ENCODE results near the gene TARS3.

TARS3 gene

GRCh38 chr15:101702077-101702476, 22.2 kb downstream of the TARS3 start:
- no peaks in the 10 kb centered on the region for H3K9me3 ChIP-seq (ENCODE audit: control insufficient read depth in 2 of 2, low read length in 2 of 2)
- no peak overlapping the region for H3K4me3 ChIP-seq (ENCODE audit: low read length in 2 of 2)
- H3K4me1 ChIP-seq (ENCODE audit: control insufficient read depth, insufficient read depth, low read length) = no peaks in the 10 kb centered on the region
- H3K9ac ChIP-seq (ENCODE audit: low read length in 2 of 2) = no peak overlapping the region
- peaks cover 45 to 48% of the 10 kb centered on the region in 2 donors for H3K36me3 ChIP-seq (ENCODE audit: control insufficient read depth in 2 of 2, insufficient read depth in 2 of 2, low read length in 2 of 2)
- H3K27ac ChIP-seq (ENCODE audit: low read length) = no peak overlapping the region
- H3K27me3 ChIP-seq (ENCODE audit: control insufficient read depth in 1 of 2, insufficient read depth in 2 of 2, low read length in 2 of 2) = no peaks in the 10 kb centered on the region

GRCh38 chr15:101698314-101698713, 26.0 kb downstream of the TARS3 start:
- Histone ChIP-seq H3K9me3 (ENCODE audit: control insufficient read depth in 2 of 2, low read length in 2 of 2) (no peaks in the 10 kb centered on the region), H3K4me3 (ENCODE audit: low read length in 2 of 2) (no peak overlapping the region), H3K4me1 (ENCODE audit: control insufficient read depth, insufficient read depth, low read length) (no peaks in the 10 kb centered on the region), H3K27me3 (ENCODE audit: control insufficient read depth in 1 of 2, insufficient read depth in 2 of 2, low read length in 2 of 2) (no peaks in the 10 kb centered on the region), H3K9ac (ENCODE audit: low read length in 2 of 2) (no peak overlapping the region), H3K36me3 (ENCODE audit: control insufficient read depth in 2 of 2, insufficient read depth in 2 of 2, low read length in 2 of 2) (peaks cover 54 to 55% of the 10 kb centered on the region in 2 donors), H3K27ac (ENCODE audit: low read length) (no peak overlapping the region)

- no peak overlapping the region for H3K4me3 ChIP-seq (ENCODE audit: low read length in 2 of 2)
- H3K9me3 ChIP-seq (ENCODE audit: control insufficient read depth in 2 of 2, low read length in 2 of 2) = no peaks in the 10 kb centered on the region
- no peak overlapping the region for H3K9ac ChIP-seq (ENCODE audit: low read length in 2 of 2)
- H3K36me3 ChIP-seq (ENCODE audit: control insufficient read depth in 2 of 2, insufficient read depth in 2 of 2, low read length in 2 of 2) = peaks cover 53 to 54% of the 10 kb centered on the region in 2 donors
- H3K4me1 ChIP-seq (ENCODE audit: control insufficient read depth, insufficient read depth, low read length) = no peaks in the 10 kb centered on the region
- no peaks in the 10 kb centered on the region for H3K27me3 ChIP-seq (ENCODE audit: control insufficient read depth in 1 of 2, insufficient read depth in 2 of 2, low read length in 2 of 2)
- no peak overlapping the region for H3K27ac ChIP-seq (ENCODE audit: low read length)
Observed at GRCh38 chr15:101697488-101697887, 26.8 kb downstream of the TARS3 start.

- peaks cover 48 to 51% of the 10 kb centered on the region in 2 donors for H3K36me3 ChIP-seq (ENCODE audit: control insufficient read depth in 2 of 2, insufficient read depth in 2 of 2, low read length in 2 of 2)
- H3K27me3 ChIP-seq (ENCODE audit: control insufficient read depth in 1 of 2, insufficient read depth in 2 of 2, low read length in 2 of 2) = no peaks in the 10 kb centered on the region
- H3K4me1 ChIP-seq (ENCODE audit: control insufficient read depth, insufficient read depth, low read length) = no peaks in the 10 kb centered on the region
- no peak overlapping the region for H3K9ac ChIP-seq (ENCODE audit: low read length in 2 of 2)
- H3K9me3 ChIP-seq (ENCODE audit: control insufficient read depth in 2 of 2, low read length in 2 of 2) = no peaks in the 10 kb centered on the region
- no peak overlapping the region for H3K27ac ChIP-seq (ENCODE audit: low read length)
- no peak overlapping the region for H3K4me3 ChIP-seq (ENCODE audit: low read length in 2 of 2)
Observed at GRCh38 chr15:101696829-101697228, 27.4 kb downstream of the TARS3 start.

GRCh38 chr15:101694261-101694660, 30.0 kb downstream of the TARS3 start:
- no peak overlapping the region for H3K27ac ChIP-seq (ENCODE audit: low read length)
- H3K36me3 ChIP-seq (ENCODE audit: control insufficient read depth in 2 of 2, insufficient read depth in 2 of 2, low read length in 2 of 2) = peaks cover 29 to 41% of the 10 kb centered on the region in 2 donors
- H3K4me1 ChIP-seq (ENCODE audit: control insufficient read depth, insufficient read depth, low read length) = no peaks in the 10 kb centered on the region
- no peak overlapping the region for H3K4me3 ChIP-seq (ENCODE audit: low read length in 2 of 2)
- no peaks in the 10 kb centered on the region for H3K9me3 ChIP-seq (ENCODE audit: control insufficient read depth in 2 of 2, low read length in 2 of 2)
- no peaks in the 10 kb centered on the region for H3K27me3 ChIP-seq (ENCODE audit: control insufficient read depth in 1 of 2, insufficient read depth in 2 of 2, low read length in 2 of 2)
- no peak overlapping the region for H3K9ac ChIP-seq (ENCODE audit: low read length in 2 of 2)

- no peaks in the 10 kb centered on the region for H3K4me1 ChIP-seq (ENCODE audit: control insufficient read depth, insufficient read depth, low read length)
- peaks cover 21 to 32% of the 10 kb centered on the region in 2 donors for H3K36me3 ChIP-seq (ENCODE audit: control insufficient read depth in 2 of 2, insufficient read depth in 2 of 2, low read length in 2 of 2)
- no peak overlapping the region for H3K27ac ChIP-seq (ENCODE audit: low read length)
- no peak overlapping the region for H3K4me3 ChIP-seq (ENCODE audit: low read length in 2 of 2)
- H3K9ac ChIP-seq (ENCODE audit: low read length in 2 of 2) = no peak overlapping the region
- no peaks in the 10 kb centered on the region for H3K27me3 ChIP-seq (ENCODE audit: control insufficient read depth in 1 of 2, insufficient read depth in 2 of 2, low read length in 2 of 2)
- no peaks in the 10 kb centered on the region for H3K9me3 ChIP-seq (ENCODE audit: control insufficient read depth in 2 of 2, low read length in 2 of 2)
Observed at GRCh38 chr15:101692801-101693598, 31.3 kb downstream of the TARS3 start.

GRCh38 chr15:101689901-101690300, 34.4 kb downstream of the TARS3 start:
- Histone ChIP-seq H3K9ac (ENCODE audit: low read length in 2 of 2) (no peak overlapping the region), H3K27me3 (ENCODE audit: control insufficient read depth in 1 of 2, insufficient read depth in 2 of 2, low read length in 2 of 2) (no peaks in the 10 kb centered on the region), H3K27ac (ENCODE audit: low read length) (no peak overlapping the region), H3K36me3 (ENCODE audit: control insufficient read depth in 2 of 2, insufficient read depth in 2 of 2, low read length in 2 of 2) (peaks cover 10 to 13% of the 10 kb centered on the region in 2 donors), H3K9me3 (ENCODE audit: control insufficient read depth in 2 of 2, low read length in 2 of 2) (no peaks in the 10 kb centered on the region), H3K4me3 (ENCODE audit: low read length in 2 of 2) (no peak overlapping the region), H3K4me1 (ENCODE audit: control insufficient read depth, insufficient read depth, low read length) (no peaks in the 10 kb centered on the region)

- Histone ChIP-seq H3K4me3 (ENCODE audit: low read length in 2 of 2) (no peak overlapping the region), H3K27me3 (ENCODE audit: control insufficient read depth in 1 of 2, insufficient read depth in 2 of 2, low read length in 2 of 2) (no peaks in the 10 kb centered on the region), H3K9ac (ENCODE audit: low read length in 2 of 2) (no peak overlapping the region), H3K4me1 (ENCODE audit: control insufficient read depth, insufficient read depth, low read length) (no peaks in the 10 kb centered on the region), H3K9me3 (ENCODE audit: control insufficient read depth in 2 of 2, low read length in 2 of 2) (no peaks in the 10 kb centered on the region), H3K36me3 (ENCODE audit: control insufficient read depth in 2 of 2, insufficient read depth in 2 of 2, low read length in 2 of 2) (peaks cover 4 to 8% of the 10 kb centered on the region in 2 donors), H3K27ac (ENCODE audit: low read length) (no peak overlapping the region)
Observed at GRCh38 chr15:101686718-101687117, 37.6 kb downstream of the TARS3 start.

- Histone ChIP-seq H3K4me1 (ENCODE audit: control insufficient read depth, insufficient read depth, low read length) (no peaks in the 10 kb centered on the region), H3K9me3 (ENCODE audit: control insufficient read depth in 2 of 2, low read length in 2 of 2) (no peaks in the 10 kb centered on the region), H3K36me3 (ENCODE audit: control insufficient read depth in 2 of 2, insufficient read depth in 2 of 2, low read length in 2 of 2) (peaks cover 4 to 16% of the 10 kb centered on the region in 2 donors), H3K4me3 (ENCODE audit: low read length in 2 of 2) (no peak overlapping the region), H3K9ac (ENCODE audit: low read length in 2 of 2) (no peak overlapping the region), H3K27ac (ENCODE audit: low read length) (no peak overlapping the region), H3K27me3 (ENCODE audit: control insufficient read depth in 1 of 2, insufficient read depth in 2 of 2, low read length in 2 of 2) (no peaks in the 10 kb centered on the region)
Observed at GRCh38 chr15:101684877-101685276, 39.4 kb downstream of the TARS3 start.

GRCh38 chr15:101684384-101684783, 39.9 kb downstream of the TARS3 start:
- Histone ChIP-seq H3K27ac (ENCODE audit: low read length) (no peak overlapping the region), H3K27me3 (ENCODE audit: control insufficient read depth in 1 of 2, insufficient read depth in 2 of 2, low read length in 2 of 2) (no peaks in the 10 kb centered on the region), H3K4me3 (ENCODE audit: low read length in 2 of 2) (no peak overlapping the region), H3K9ac (ENCODE audit: low read length in 2 of 2) (no peak overlapping the region), H3K36me3 (ENCODE audit: control insufficient read depth in 2 of 2, insufficient read depth in 2 of 2, low read length in 2 of 2) (peaks cover 4 to 20% of the 10 kb centered on the region in 2 donors), H3K4me1 (ENCODE audit: control insufficient read depth, insufficient read depth, low read length) (no peaks in the 10 kb centered on the region), H3K9me3 (ENCODE audit: control insufficient read depth in 2 of 2, low read length in 2 of 2) (no peaks in the 10 kb centered on the region)

- Histone ChIP-seq H3K9me3 (ENCODE audit: control insufficient read depth in 2 of 2, low read length in 2 of 2) (no peaks in the 10 kb centered on the region), H3K4me3 (ENCODE audit: low read length in 2 of 2) (no peak overlapping the region), H3K9ac (ENCODE audit: low read length in 2 of 2) (no peak overlapping the region), H3K27ac (ENCODE audit: low read length) (no peak overlapping the region), H3K36me3 (ENCODE audit: control insufficient read depth in 2 of 2, insufficient read depth in 2 of 2, low read length in 2 of 2) (peaks cover 13 to 28% of the 10 kb centered on the region in 2 donors), H3K4me1 (ENCODE audit: control insufficient read depth, insufficient read depth, low read length) (no peaks in the 10 kb centered on the region), H3K27me3 (ENCODE audit: control insufficient read depth in 1 of 2, insufficient read depth in 2 of 2, low read length in 2 of 2) (no peaks in the 10 kb centered on the region)
Observed at GRCh38 chr15:101679806-101680205, 44.5 kb downstream of the TARS3 start.

Measured in stomach smooth muscle (tissue), 2 donors.